T-helper 17 cell (primary cell): ENCODE results near the gene RBPJ. TPM values are rescaled to one million over a fixed set of nuclear protein-coding genes. Genes with fewer than 3 reads are reported as not detected.
A peak's percentile ranks its signal among the peaks of the same experiment; 100 is the strongest.
"Not testable (repeated sequence)": the region's sequence is repeated elsewhere in the genome, so short reads cannot be mapped to it uniquely, and the experiment has no call there.

Source experiments
- ATAC-seq: fragments of 150-1000 bp; cut with Tn5 transposase; 2 replicates; pipeline ENCODE4 v1.10.0; 2021; ENCODE audit warnings: mild to moderate bottlenecking, moderate library complexity
- DNase-seq, 3 donors: peaks; one replicate each; pipeline versions ENCODE4 v3.0.0 to v3.0.0-alpha.2; 2020 to 2021
- H3K9me3 ChIP-seq: one replicate; pipeline ENCODE4 v1.7.0; 2013; ENCODE audit warnings: low read length, mild to moderate bottlenecking; ENCODE audit not compliant: control insufficient read depth, poor library complexity, severe bottlenecking
- H3K27ac Mint-ChIP-seq: one replicate; pipeline ENCODE4 v1.8.0; 2022; ENCODE audit warnings: mild to moderate bottlenecking, moderate library complexity, mixed read lengths
- H3K27me3 Mint-ChIP-seq: one replicate; pipeline ENCODE4 v1.8.0; 2022; ENCODE audit warnings: mixed read lengths
- H3K36me3 Mint-ChIP-seq: one replicate; pipeline ENCODE4 v1.8.0; 2022; ENCODE audit warnings: low read depth, mixed read lengths
- H3K4me1 Mint-ChIP-seq: one replicate; pipeline ENCODE4 v1.8.0; 2022; ENCODE audit warnings: mild to moderate bottlenecking, mixed read lengths
- H3K4me3 Mint-ChIP-seq: one replicate; pipeline ENCODE4 v1.8.0; 2022; ENCODE audit warnings: mild to moderate bottlenecking, moderate library complexity, mixed read lengths
- total RNA-seq, 4 donors: library from RNA in 2 of 4; stranded (reverse) in 2 of 4; gene quantifications; one replicate each; pipeline ENCODE4 v1.2.3 and lab custom pipeline; 2022 to 2026

RBPJ gene
- total RNA-seq, 2 donors from 2014 or later, result 77.9 to 88.3 TPM

DNA sequence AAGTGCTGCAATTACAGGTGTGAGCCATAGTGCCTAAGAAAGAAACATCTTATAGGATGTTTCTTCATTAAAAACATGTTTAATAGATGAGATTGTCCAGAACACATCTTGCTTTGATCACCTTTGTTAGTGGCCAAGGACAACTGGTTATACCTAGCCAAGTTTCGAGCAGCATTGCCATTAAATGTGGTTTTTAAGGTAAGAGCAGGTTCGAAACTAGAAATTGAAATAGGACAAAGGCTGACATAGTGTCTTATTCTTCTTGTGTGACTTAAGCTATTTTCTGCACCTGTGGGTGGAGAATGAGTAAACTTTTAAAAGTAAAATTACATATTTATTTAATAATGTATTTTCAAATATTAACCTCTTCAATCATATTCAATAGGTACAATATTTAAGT is 59.0 kb downstream of the RBPJ start:
- Mint-ChIP-seq H3K4me1 (peaks cover 30% of the 10 kb centered on the region), H3K27me3 (no peaks in the 10 kb centered on the region), H3K36me3 (peaks cover 7% of the 10 kb centered on the region), H3K27ac (no peak overlapping the region), H3K4me3 (no peak overlapping the region)
- DNase-seq (no peak), ATAC-seq (no peak)
- no peaks in the 10 kb centered on the region for H3K9me3 ChIP-seq

DNA sequence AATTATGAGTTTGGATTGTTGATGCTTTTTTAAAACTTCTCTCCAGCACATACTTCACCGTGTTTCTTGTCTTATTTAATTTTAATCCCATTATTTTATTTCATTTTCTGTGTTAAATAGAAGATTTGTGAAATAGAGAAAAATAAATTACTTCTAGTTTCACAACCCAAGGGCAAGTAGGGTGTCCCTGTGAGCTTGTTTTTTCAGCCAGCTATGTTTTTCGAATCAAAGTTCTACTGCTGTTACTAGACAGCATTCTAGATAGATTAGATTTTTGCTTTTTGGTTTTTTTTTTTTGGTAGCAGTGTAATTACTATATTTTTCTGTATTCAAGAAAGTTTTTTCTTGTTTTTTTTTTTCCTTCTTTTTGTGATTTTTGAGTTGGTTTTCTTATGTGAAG is 59.9 kb downstream of the RBPJ start:
- H3K4me3 Mint-ChIP-seq, result no peak overlapping the region
- no peak for ATAC-seq
- DNase-seq, result no peak
- H3K27ac Mint-ChIP-seq, result no peak overlapping the region
- peaks cover 7% of the 10 kb centered on the region for H3K36me3 Mint-ChIP-seq
- H3K9me3 ChIP-seq, result no peaks in the 10 kb centered on the region
- H3K27me3 Mint-ChIP-seq, result no peaks in the 10 kb centered on the region
- H3K4me1 Mint-ChIP-seq, result peaks cover 29% of the 10 kb centered on the region

DNA sequence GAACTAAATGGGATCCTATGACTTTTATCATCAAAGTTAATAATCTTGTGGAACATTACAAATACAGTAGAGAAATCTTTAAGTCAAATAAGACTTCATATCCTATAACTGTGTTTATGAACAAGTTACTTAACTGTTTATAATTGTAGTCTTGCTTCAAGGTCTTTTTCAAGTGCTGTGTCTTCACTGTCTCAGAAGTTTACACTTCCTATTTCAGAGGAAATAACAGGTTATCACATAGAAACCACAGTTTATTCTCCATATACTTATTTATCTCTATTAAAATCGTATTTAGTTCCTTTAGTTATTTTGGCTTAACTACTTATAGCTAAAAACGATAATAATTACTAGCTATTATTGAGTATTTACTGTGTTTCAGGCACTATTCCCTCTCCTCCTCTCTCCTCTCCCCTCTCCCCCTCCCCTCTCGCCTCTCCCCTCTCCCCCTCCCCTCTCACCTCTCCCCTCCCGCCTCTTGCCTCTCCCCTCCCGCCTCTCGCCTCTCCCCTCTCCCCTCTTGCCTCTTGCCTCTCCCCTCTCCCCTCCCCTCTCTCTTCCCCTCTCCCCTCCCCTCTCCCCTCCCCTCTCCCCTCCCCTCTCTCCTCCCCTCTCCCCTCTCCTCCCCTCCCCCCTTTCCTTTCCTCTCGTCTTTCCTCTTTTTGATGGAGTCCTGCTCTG is 63.7 kb downstream of the RBPJ start:
- no peak overlapping the region for H3K4me3 Mint-ChIP-seq
- DNase-seq (no peak), ATAC-seq (no peak)
- no peaks in the 10 kb centered on the region for H3K9me3 ChIP-seq
- H3K36me3 Mint-ChIP-seq, result peaks cover 8% of the 10 kb centered on the region
- H3K4me1 Mint-ChIP-seq, result peaks cover 18% of the 10 kb centered on the region
- H3K27me3 Mint-ChIP-seq, result no peaks in the 10 kb centered on the region
- H3K27ac Mint-ChIP-seq, result peak overlapping the region; percentile 27

DNA sequence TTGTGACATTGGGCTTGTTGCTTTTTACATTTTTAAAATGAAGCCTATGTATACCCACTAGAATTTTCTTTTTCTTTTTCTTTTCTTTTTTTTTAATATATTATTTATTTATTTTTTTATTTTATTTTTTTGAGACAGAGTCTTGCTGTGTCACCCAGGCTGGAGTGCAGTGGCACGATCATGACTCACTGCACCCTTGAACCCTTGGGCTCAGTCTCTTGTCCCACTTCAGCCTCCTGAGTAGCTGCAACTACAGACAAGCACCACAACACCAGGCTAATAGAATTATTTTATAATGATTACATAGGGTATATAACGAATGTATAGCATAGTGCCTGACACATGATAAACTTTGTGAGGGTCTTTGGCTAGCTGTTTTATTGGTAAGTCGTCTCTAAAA is 64.9 kb downstream of the RBPJ start:
- peak overlapping the region; percentile 39 for H3K4me3 Mint-ChIP-seq
- no peak for ATAC-seq

DNA sequence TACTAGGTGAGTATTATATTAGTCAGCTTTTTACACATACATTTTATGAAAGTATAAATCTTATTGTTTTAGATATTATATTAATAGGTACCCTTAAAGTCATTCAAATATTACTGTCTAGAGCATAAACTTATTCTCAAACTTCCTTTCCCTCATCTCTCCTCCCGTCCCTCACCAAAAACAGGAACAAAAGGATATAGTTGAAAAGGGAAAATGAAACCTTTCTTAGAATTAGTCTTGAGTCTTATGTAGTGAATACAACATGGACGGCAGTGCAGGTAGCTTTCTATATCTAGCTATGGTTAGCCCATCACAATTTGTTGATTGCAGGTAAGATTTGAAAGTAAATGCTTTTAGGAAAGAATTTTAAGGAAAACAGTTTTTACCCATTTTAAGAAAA is 65.6 kb downstream of the RBPJ start:
- ATAC-seq (no peak), DNase-seq (no peak)
- H3K36me3 Mint-ChIP-seq, result peaks cover 8% of the 10 kb centered on the region
- H3K4me3 Mint-ChIP-seq, result no peak overlapping the region
- no peak overlapping the region for H3K27ac Mint-ChIP-seq
- no peaks in the 10 kb centered on the region for H3K9me3 ChIP-seq
- no peaks in the 10 kb centered on the region for H3K27me3 Mint-ChIP-seq
- peaks cover 12% of the 10 kb centered on the region for H3K4me1 Mint-ChIP-seq

More for the DNA sequence above, 64.9 kb downstream of the RBPJ start:
- Mint-ChIP-seq H3K27ac (no peak overlapping the region), H3K4me1 (peaks cover 14% of the 10 kb centered on the region), H3K27me3 (no peaks in the 10 kb centered on the region), H3K36me3 (peaks cover 8% of the 10 kb centered on the region)
- DNase-seq, result no peak
- no peaks in the 10 kb centered on the region for H3K9me3 ChIP-seq

DNA sequence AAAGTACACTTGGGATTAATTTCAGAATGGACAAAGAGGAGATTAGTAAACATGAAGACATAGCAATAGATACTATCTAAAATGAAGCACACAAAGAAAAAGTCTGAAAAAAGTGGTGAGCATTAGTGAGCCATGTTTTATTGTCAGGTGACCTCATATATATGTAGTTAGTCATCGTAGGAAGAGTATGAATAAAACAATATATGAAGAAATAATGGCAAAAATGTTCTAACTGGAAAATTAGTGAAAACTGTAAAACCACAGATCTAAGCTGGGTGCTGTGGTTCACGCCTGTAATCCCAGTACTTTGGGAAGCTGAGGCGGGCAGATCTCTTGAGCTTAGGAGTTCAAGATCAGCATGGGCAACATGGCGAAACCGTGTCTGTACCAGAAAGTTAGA is 67.9 kb downstream of the RBPJ start:
- ATAC-seq, result no peak
- Mint-ChIP-seq H3K4me1 (peaks cover 12% of the 10 kb centered on the region), H3K36me3 (peaks cover 8% of the 10 kb centered on the region), H3K4me3 (no peak overlapping the region), H3K27me3 (no peaks in the 10 kb centered on the region), H3K27ac (no peak overlapping the region)
- H3K9me3 ChIP-seq, result no peaks in the 10 kb centered on the region
- no peak for DNase-seq

DNA sequence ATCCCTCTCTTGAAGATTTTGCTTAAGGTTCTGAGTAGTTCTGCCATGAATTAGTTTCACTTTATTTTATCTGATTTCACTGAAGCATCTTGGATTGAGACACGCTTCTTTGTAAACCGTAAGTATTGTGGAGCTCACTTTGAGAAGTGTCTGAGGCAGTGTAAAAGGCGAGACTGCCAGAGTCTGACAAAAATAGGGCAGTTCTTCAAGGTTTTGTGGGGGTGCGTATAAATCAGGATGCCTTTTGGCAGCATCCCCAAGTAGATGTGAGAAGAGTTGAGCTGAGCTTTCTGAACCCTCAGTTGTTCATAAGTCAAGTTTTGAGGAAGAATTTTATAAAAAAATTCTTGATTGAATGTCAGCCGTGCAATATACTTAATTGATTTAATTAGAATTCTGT is 76.3 kb downstream of the RBPJ start:
- H3K4me3 Mint-ChIP-seq, result no peak overlapping the region
- H3K27me3 Mint-ChIP-seq, result no peaks in the 10 kb centered on the region

DNA sequence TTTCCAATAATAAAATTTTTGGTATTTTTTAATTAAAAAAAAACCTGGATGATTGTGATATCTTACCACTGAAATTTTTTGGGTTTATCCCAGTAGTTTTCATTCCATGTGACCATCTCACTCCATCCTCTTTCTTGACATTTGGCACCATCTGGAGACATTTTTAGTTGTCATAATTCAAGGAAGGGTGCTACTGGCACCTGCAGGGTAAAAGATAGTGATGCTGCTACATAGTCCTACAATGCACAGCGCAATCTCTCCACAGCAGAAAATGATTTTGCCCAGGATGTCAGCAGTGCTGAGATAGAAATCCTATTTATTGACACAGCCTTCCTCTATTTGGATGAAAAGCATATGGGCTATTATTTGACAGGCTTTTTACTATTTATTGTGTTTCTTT is 79.3 kb downstream of the RBPJ start:
- H3K9me3 ChIP-seq, result no peaks in the 10 kb centered on the region
- Mint-ChIP-seq H3K36me3 (peaks cover 2% of the 10 kb centered on the region), H3K4me1 (peaks cover 28% of the 10 kb centered on the region), H3K4me3 (no peak overlapping the region), H3K27ac (no peak overlapping the region), H3K27me3 (no peaks in the 10 kb centered on the region)
- no peak for DNase-seq
- ATAC-seq, result no peak

More for the DNA sequence above, 76.3 kb downstream of the RBPJ start:
- Mint-ChIP-seq H3K36me3 (peaks cover 2% of the 10 kb centered on the region), H3K27ac (no peak overlapping the region), H3K4me1 (peaks cover 12% of the 10 kb centered on the region)
- DNase-seq, result no peak
- H3K9me3 ChIP-seq, result no peaks in the 10 kb centered on the region
- ATAC-seq, result no peak

DNA sequence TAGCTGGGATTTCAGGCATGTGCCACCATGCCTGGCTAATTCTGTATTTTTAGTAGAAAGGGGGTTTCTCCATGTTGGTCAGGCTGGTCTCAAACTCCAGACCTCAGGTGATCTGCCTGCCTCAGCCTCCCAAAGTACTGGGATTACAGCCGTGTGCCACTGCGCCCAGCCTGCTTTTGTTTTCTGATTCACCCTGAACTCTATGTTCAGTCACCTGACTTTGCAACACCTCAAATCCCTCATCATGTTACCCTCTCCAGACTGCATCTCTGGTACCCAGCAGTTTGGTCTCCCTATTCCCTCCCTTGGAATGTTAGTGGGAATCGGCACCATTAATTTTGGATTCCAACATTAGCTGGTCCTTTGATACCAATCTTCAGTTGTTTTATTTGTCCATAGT is 81.2 kb downstream of the RBPJ start:
- H3K9me3 ChIP-seq, H3K36me3 Mint-ChIP-seq, DNase-seq, H3K27me3 Mint-ChIP-seq, H3K4me3 Mint-ChIP-seq, ATAC-seq: not testable (repeated sequence)
- Mint-ChIP-seq H3K4me1 (peaks cover 18% of the 10 kb centered on the region), H3K27ac (peak overlapping the region; percentile 16)

DNA sequence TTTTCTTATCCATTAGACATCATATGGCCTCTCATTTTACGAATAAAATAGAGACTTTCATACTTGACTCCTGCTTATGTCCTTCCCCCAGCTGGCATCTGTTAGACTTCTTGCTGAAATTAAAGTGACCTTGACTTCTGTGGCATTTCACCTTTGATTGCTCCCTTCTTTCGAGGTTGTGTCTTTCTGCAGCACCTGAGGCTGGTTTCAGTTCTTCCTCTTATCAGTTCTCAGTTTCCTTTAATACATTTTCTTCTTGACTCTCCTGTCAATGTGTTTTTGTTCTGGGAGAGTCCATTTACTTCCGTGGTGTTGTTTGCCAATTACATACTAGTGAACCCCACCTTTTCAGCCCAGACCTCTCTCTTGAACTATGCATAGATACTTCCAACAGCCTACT is 81.6 kb downstream of the RBPJ start:
- H3K4me1 Mint-ChIP-seq, result peaks cover 18% of the 10 kb centered on the region
- peaks cover 3% of the 10 kb centered on the region for H3K36me3 Mint-ChIP-seq
- no peak for ATAC-seq
- H3K4me3 Mint-ChIP-seq, result no peak overlapping the region
- H3K9me3 ChIP-seq, result no peaks in the 10 kb centered on the region
- DNase-seq, result no peak
- H3K27ac Mint-ChIP-seq, result peak overlapping the region; percentile 16
- H3K27me3 Mint-ChIP-seq, result no peaks in the 10 kb centered on the region

DNA sequence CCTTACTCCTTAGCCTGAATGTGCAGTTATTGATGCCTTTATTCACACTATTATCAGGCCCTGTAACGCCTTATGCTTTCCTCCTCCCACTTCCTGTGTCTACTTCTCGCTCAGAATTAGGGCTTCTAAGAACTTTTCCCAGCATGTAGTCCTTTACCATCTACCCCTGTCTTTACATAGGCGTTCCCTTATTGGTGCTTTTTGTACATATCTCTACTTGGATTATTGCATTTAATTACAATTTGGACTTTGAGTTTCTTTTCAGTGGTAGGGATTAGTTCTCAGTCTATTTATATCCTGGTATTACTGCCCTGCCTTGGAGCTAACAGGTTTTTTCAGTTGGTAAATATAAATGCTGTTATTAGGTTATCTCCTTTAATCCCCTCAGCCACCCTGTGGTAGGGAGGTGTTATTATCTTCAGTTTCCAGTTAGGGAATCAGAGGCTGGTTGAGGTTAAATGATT is 84.0 kb downstream of the RBPJ start:
- DNase-seq, result no peak
- ATAC-seq, result no peak
- H3K9me3 ChIP-seq, result no peaks in the 10 kb centered on the region
- no peaks in the 10 kb centered on the region for H3K27me3 Mint-ChIP-seq
- peaks cover 18% of the 10 kb centered on the region for H3K4me1 Mint-ChIP-seq
- no peak overlapping the region for H3K27ac Mint-ChIP-seq
- H3K4me3 Mint-ChIP-seq, result no peak overlapping the region
- H3K36me3 Mint-ChIP-seq, result peaks cover 3% of the 10 kb centered on the region

DNA sequence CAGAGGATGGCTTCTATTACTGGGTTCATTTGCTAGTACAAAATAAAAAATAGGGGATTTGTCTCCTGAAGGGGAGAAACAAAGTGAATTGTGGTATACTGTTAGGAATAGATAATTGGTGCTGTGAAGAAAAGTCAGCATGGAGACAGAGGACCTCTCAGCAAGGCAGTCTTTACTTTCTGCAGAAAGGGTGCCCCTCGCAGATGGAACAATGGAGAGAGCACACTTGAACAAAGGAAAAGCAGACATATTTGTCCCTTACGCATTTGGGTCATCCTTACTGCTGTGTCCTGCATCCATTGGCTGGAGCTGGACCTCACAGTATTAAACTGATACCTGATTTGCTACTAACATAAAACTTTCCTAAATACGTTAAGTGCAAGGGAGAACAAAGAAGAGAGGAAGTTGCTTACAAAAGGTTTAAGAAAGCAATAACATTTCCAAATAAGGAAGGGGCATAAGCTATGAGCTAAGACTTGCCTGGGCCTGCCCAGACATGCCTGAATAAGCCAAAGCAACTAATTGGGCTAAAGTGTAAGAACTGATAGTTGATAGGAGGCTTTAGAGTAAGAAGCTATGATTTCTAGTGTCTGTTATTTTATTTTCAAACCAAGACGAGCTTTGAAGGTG is 85.6 kb downstream of the RBPJ start:
- ATAC-seq, result no peak
- DNase-seq, result no peak
- H3K9me3 ChIP-seq, result no peaks in the 10 kb centered on the region
- H3K36me3 Mint-ChIP-seq, result peaks cover 3% of the 10 kb centered on the region
- H3K27ac Mint-ChIP-seq, result no peak overlapping the region
- H3K4me1 Mint-ChIP-seq, result peaks cover 18% of the 10 kb centered on the region
- H3K4me3 Mint-ChIP-seq, result no peak overlapping the region
- no peaks in the 10 kb centered on the region for H3K27me3 Mint-ChIP-seq

DNA sequence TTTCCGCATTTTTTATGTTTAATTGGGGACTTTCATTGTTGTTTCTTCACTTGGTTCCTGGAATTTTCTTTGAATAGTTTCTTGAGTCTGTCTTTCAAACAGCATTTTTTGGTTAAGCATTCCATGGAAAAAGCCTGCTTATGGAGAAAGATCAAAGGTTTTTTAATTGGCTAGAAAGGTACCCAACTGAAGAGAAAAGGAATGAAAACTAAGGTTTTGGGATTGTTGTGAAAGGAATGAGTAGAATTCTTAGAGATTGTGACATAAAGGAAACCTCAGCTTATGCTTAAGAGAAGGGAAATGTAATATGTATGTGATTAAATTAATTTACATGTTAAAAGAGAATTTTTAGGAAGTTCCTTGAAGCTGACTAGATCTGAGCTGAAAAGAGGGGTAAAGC is 86.7 kb downstream of the RBPJ start:
- H3K4me3 Mint-ChIP-seq, result no peak overlapping the region
- DNase-seq (no peak), ATAC-seq (no peak)
- H3K36me3 Mint-ChIP-seq, result peaks cover 3% of the 10 kb centered on the region
- peaks cover 12% of the 10 kb centered on the region for H3K4me1 Mint-ChIP-seq
- no peaks in the 10 kb centered on the region for H3K27me3 Mint-ChIP-seq
- H3K9me3 ChIP-seq, result no peaks in the 10 kb centered on the region
- H3K27ac Mint-ChIP-seq, result peak overlapping the region; percentile 64
